ENCODE data around the gene CTIF.
"Not testable (repeated sequence)": the region's sequence is repeated elsewhere in the genome, so short reads cannot be mapped to it uniquely, and the experiment has no call there.

GRCh38 chr18:48717227-48717626, 178.4 kb downstream of the CTIF start:
- TF ChIP-seq, protein P1, sequence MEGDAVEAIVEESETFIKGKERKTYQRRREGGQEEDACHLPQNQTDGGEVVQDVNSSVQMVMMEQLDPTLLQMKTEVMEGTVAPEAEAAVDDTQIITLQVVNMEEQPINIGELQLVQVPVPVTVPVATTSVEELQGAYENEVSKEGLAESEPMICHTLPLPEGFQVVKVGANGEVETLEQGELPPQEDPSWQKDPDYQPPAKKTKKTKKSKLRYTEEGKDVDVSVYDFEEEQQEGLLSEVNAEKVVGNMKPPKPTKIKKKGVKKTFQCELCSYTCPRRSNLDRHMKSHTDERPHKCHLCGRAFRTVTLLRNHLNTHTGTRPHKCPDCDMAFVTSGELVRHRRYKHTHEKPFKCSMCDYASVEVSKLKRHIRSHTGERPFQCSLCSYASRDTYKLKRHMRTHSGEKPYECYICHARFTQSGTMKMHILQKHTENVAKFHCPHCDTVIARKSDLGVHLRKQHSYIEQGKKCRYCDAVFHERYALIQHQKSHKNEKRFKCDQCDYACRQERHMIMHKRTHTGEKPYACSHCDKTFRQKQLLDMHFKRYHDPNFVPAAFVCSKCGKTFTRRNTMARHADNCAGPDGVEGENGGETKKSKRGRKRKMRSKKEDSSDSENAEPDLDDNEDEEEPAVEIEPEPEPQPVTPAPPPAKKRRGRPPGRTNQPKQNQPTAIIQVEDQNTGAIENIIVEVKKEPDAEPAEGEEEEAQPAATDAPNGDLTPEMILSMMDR (IDR thresholded peaks at IDR 0.05), result not testable (repeated sequence)
- not testable (repeated sequence) for TF ChIP-seq EP300, POLR2AphosphoS5 (IDR thresholded peaks at IDR 0.05)
